Adrenal gland (tissue), 12 donors: ENCODE results near the gene RESP18. TPM values are rescaled to one million over a fixed set of nuclear protein-coding genes. Genes with fewer than 3 reads are reported as not detected.

Experiments used
- DNase-seq, 7 donors: peaks; one replicate each; pipeline ENCODE4 v3.0.0-alpha.2; 2019 to 2020
- H3K27ac ChIP-seq, 5 donors: fragments of 200-600 bp; sonication (generic) in 4 of 5; 1 replicate in 3 of 5; 2 replicates in 2 of 5; pipeline versions ENCODE4 v1.5.1 to v1.8.0; 2016 to 2020; ENCODE audit warnings: mild to moderate bottlenecking in 1 of 5
- H3K27me3 ChIP-seq: fragments of 200-600 bp; 2 replicates; pipeline ENCODE4 v1.8.0; 2021
- H3K36me3 ChIP-seq, 2 donors: fragments of 200-600 bp; replicated peaks in 1 of 2; 1 replicate in 1 of 2; 2 replicates in 1 of 2; pipeline versions ENCODE4 v1.5.1 to v1.8.0; 2018 to 2022
- H3K4me1 ChIP-seq, 2 donors: fragments of 200-600 bp; replicated peaks in 1 of 2; 1 replicate in 1 of 2; 2 replicates in 1 of 2; pipeline versions ENCODE4 v1.5.1 to v1.8.0; 2018 to 2021
- H3K4me3 ChIP-seq, 4 donors: fragments of 200-600 bp; sonication (generic) in 3 of 4; one replicate each; pipeline ENCODE4 v1.5.1; 2016 to 2018
- H3K9me3 ChIP-seq, 3 donors: fragments of 200-600 bp; sonication (generic) in 1 of 3; replicated peaks in 1 of 3; 1 replicate in 2 of 3; 2 replicates in 1 of 3; pipeline versions ENCODE4 v1.5.1 to v1.8.0; 2016 to 2021
- CTCF ChIP-seq, 6 experiments: fragments of 450-650 bp in 4 of 6; fragments of 200-600 bp in 2 of 6; sonication (generic) in 1 of 6; IDR thresholded peaks; 1 replicate in 5 of 6; 2 replicates in 1 of 6; pipeline versions ENCODE4 v1.5.1 to v1.8.0; 2016 to 2021; ENCODE audit warnings: antibody characterized with exemption in 6 of 6, mild to moderate bottlenecking in 2 of 6, moderate library complexity in 1 of 6
- POLR2A ChIP-seq, 2 donors: fragments of 450-650 bp; IDR thresholded peaks; one replicate each; pipeline ENCODE4 v1.6.1; 2017; ENCODE audit warnings: antibody characterized with exemption in 2 of 2, mild to moderate bottlenecking in 2 of 2, moderate library complexity in 1 of 2
- WGBS, 4 donors: extraction: QIAGEN DNeasy Blood & Tissue Kit in 2 of 4; methylation state at CpG; one replicate each; pipeline versions ENCODE4 v1.1.5 to v1.1.7; 2013 to 2017; 5-methylcytosine and 5-hydroxymethylcytosine counted together
- intact Hi-C, 2 donors: fragments of 100-400 bp; cut with DNase I; formaldehyde crosslinking; loops; one replicate each; pipeline versions ENCODE4 v1.14.1 to v1.15.0; 2022 to 2023
- polyA plus RNA-seq, 3 donors: library from polyadenylated mRNA; stranded (reverse); fragments of 200-250 nt in 2 of 3; fragments of 350-450 nt in 1 of 3; fragmentation: Illumina TruSeq in 1 of 3; extraction: RNeasy Lipid Tissue Mini Kit (QIAGEN cat#74804) in 1 of 3; gene quantifications; one replicate each; pipeline ENCODE4 v1.2.3, GENCODE V29; 2013 to 2014
- total RNA-seq, 9 donors: library from RNA; depleted of rRNA in 4 of 9; stranded (reverse); fragments of >200 nt in 4 of 9; fragments of 120-200 nt in 1 of 9; fragmentation: NEBNext Ultra II Directional in 1 of 9; extraction: Animal tissue kit (Norgen Biotek cat#: 25700) in 1 of 9; gene quantifications; one replicate each; pipeline versions ENCODE4 v1.1.0 to v1.2.4, GENCODE V29; 2013 to 2023
- donor health status: healthy with polysubstance abuse.
- donor health status: Bipolar disorder and iron deficiency.
- donor health status: DM: yes; HTN: yes; CAD: no.
- donor health status: DM: no; HTN: no; CAD: no.
- donor health status: DM: no; HTN: no; CAD: no.
- donor health status: DM: yes; HTN: yes; CAD: no.

The RESP18 gene
- total and polyA plus RNA-seq, 12 donors: not detected

- Histone ChIP-seq H3K4me3 (no peak overlapping the region), H3K36me3 (no peaks in the 10 kb centered on the region), H3K27ac (no peak overlapping the region), H3K4me1 (no peaks in the 10 kb centered on the region), H3K9me3 (no peaks in the 10 kb centered on the region), H3K27me3 (no peaks in the 10 kb centered on the region)
- intact Hi-C loops: no loop called here
- WGBS, 4 donors: 0 to 22% (median 9%) methylated on average over 5 of the region's 5 CpGs
- peak; percentile 44 to 89 (median 52) for DNase-seq
- TF ChIP-seq POLR2A (IDR thresholded peaks at IDR 0.05) (no peak), CTCF (IDR thresholded peaks at IDR 0.05) (peak; percentile 27 to 70 (median 54))
Measured at GRCh38 chr2:219352448-219353023, 20.0 kb upstream of the RESP18 start.

GRCh38 chr2:219350710-219351221 is 18.2 kb upstream of the RESP18 start:
- no peak for DNase-seq
- H3K9me3 ChIP-seq: no peaks in the 10 kb centered on the region
- no peaks in the 10 kb centered on the region for H3K4me1 ChIP-seq
- no peak overlapping the region for H3K4me3 ChIP-seq
- H3K27me3 ChIP-seq: no peaks in the 10 kb centered on the region
- TF ChIP-seq CTCF (IDR thresholded peaks at IDR 0.05) (no peak), POLR2A (IDR thresholded peaks at IDR 0.05) (no peak)
- H3K36me3 ChIP-seq: no peaks in the 10 kb centered on the region
- intact Hi-C loops: no loop called here
- H3K27ac ChIP-seq: no peak overlapping the region
- 39 to 50% (median 45%) methylated on average over 3 to 4 of the region's 4 CpGs for WGBS, 4 donors

- H3K27me3 ChIP-seq: no peaks in the 10 kb centered on the region
- intact Hi-C loops: no loop called here
- H3K4me3 ChIP-seq: no peak overlapping the region
- TF ChIP-seq CTCF (IDR thresholded peaks at IDR 0.05): no peak
- no peak for TF ChIP-seq POLR2A (IDR thresholded peaks at IDR 0.05)
- no peak overlapping the region for H3K27ac ChIP-seq
- peaks cover 0 to under 1% of the 10 kb centered on the region in 2 donors for H3K4me1 ChIP-seq
- H3K36me3 ChIP-seq: no peaks in the 10 kb centered on the region
- DNase-seq: no peak
- H3K9me3 ChIP-seq: no peaks in the 10 kb centered on the region
- 42 to 79% (median 68%) methylated on average over 3 of the region's 3 CpGs for whole genome bisulfite sequencing, 4 donors
Measured at GRCh38 chr2:219350215-219350614, 17.7 kb upstream of the RESP18 start.

GRCh38 chr2:219344751-219345430 is 12.3 kb upstream of the RESP18 start:
- DNase-seq: peak; percentile 39 to 80 (median 56)
- Histone ChIP-seq H3K36me3 (no peaks in the 10 kb centered on the region), H3K27me3 (no peaks in the 10 kb centered on the region), H3K4me1 (peaks cover 0 to 8% of the 10 kb centered on the region in 2 donors), H3K27ac (no peak overlapping the region), H3K9me3 (no peaks in the 10 kb centered on the region), H3K4me3 (peak overlapping the region in 1 of 4 donors; percentile 11)
- 45 to 52% (median 50%) methylated on average over 6 of the region's 6 CpGs for WGBS, 4 donors
- intact Hi-C loops: no loop called here
- TF ChIP-seq POLR2A (IDR thresholded peaks at IDR 0.05) (no peak), CTCF (IDR thresholded peaks at IDR 0.05) (no peak)
